Neural progenitor cell (in vitro differentiated cells): ENCODE data around the gene KLRD1.

ENCODE experiments used
- CTCF ChIP-seq: fragments of 200-600 bp; sonication (generic); IDR thresholded peaks from 2 replicates; pipeline ENCODE4 v1.5.1; 2017; ENCODE audit warnings: antibody characterized with exemption, mild to moderate bottlenecking
- EZH2 ChIP-seq: fragments of 200-600 bp; sonication (generic); IDR thresholded peaks from 2 replicates; pipeline ENCODE4 v1.6.1; 2017; ENCODE audit warnings: antibody characterized with exemption, mild to moderate bottlenecking, moderate library complexity

- TF ChIP-seq CTCF: no peak
- no peak for TF ChIP-seq EZH2
Observed at GRCh38 chr12:10320643-10321042, 13.0 kb downstream of the KLRD1 start.
